Measurements from ENCODE around the gene RGL2. TPM values are rescaled to one million over a fixed set of nuclear protein-coding genes. Genes with fewer than 3 reads are reported as not detected.
A peak's percentile ranks its signal among the peaks of the same experiment; 100 is the strongest.

Gene RGL2
- total and polyA plus RNA-seq, 7 experiments from 2014 or later, result 4.1 to 76.8 (median 54.8) TPM

DNA sequence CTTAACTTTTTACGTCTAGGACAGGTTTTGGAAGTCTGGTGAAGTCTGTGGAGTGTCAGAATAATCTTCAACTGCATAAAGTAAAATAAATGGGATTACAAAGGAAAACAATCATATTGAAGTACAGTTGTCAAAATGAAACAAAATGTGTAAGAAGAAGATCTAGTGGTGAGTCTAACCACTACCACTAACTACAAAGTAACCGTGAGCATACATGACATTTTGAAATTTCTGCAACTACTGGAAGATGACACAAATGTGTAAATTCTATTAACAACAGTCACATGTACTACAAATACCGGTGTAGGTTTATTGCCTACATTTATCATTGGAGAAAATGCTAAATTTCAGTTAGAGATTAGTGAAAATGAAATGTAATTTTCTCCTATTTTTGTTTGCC, 56.8 kb downstream of the RGL2 start:
- CTCF ChIA-PET, result no interaction called here

More for the DNA sequence above, 56.8 kb downstream of the RGL2 start:
- Histone ChIP-seq H3K4me3 (ENCODE audit: low read length) (no peak overlapping the region), H3K36me3 (ENCODE audit: control insufficient read depth in 2 of 3, insufficient read depth in 3 of 3, low read length in 3 of 3) (no peaks in the 10 kb centered on the region), H3K27me3 (ENCODE audit: control insufficient read depth in 2 of 2, insufficient read depth in 2 of 2, low read length in 2 of 2) (no peaks in the 10 kb centered on the region), H3K4me1 (ENCODE audit: control insufficient read depth in 2 of 2, insufficient read depth in 2 of 2, low read length in 2 of 2) (no peaks in the 10 kb centered on the region), H3K9me3 (ENCODE audit: control insufficient read depth in 2 of 3, low read length in 3 of 3) (no peaks in the 10 kb centered on the region), H3K27ac (ENCODE audit: low read depth, low read length) (no peak overlapping the region)
- Mint-ChIP-seq H3K4me1 (peaks cover 2 to 11% (median 7%) of the 10 kb centered on the region in 7 donors), H3K9me3 (no peaks in the 10 kb centered on the region), H3K36me3 (no peaks in the 10 kb centered on the region), H3K27me3 (peaks cover 0 to 38% (median 5%) of the 10 kb centered on the region in 5 donors), H3K27ac (peak overlapping the region in 4 of 9 donors; percentile 8 to 67 (median 17)), H3K4me3 (peak overlapping the region in 6 of 10 donors; percentile 6 to 49 (median 28))
- intact Hi-C loops (cut with micrococcal nuclease), result no loop called here
- POLR2A ChIA-PET, result no interaction called here
- ATAC-seq, result no peak
- DNase-seq, result peak in 2 of 9 donors; percentile 7 to 11

Small RNAs within 50 kb of the gene (microRNA-seq; reads per million reads assigned to microRNA genes)
- gene MIR6834 (ENCODE audit: borderline microRNAs expressed), result not detected
- gene MIR6873 (ENCODE audit: borderline microRNAs expressed), result not detected

Other genes starting within 250 kb of the RGL2 start
- 100 to 1,000 TPM in 2 of 5 experiments, 10 to 100 TPM in 3; 20.2 to 295 (median 45.6) TPM for gene HLA-DPA1, start 225.3 kb downstream of the RGL2 start, total RNA-seq
- 10 to 100 TPM; 21.1 to 67.0 TPM for gene HLA-DPA1, start 225.3 kb downstream of the RGL2 start, polyA plus RNA-seq
- gene HLA-DPB1, start 223.0 kb downstream of the RGL2 start, total RNA-seq, result 100 to 1,000 TPM in 1 of 5 experiments, 10 to 100 TPM in 4; 13.7 to 308 (median 43.3) TPM
- 10 to 100 TPM; 24.9 to 87.6 TPM for gene HLA-DPB1, start 223.0 kb downstream of the RGL2 start, polyA plus RNA-seq
- gene COL11A2, start 106.5 kb downstream of the RGL2 start, total RNA-seq, result 1 to 10 TPM in 3 of 5 experiments, under 1 TPM in 2; 0.51 to 3.5 (median 2.5) TPM
- gene COL11A2, start 106.5 kb downstream of the RGL2 start, polyA plus RNA-seq, result under 1 TPM in 1 of 2 donors, not detected in 1; 0.26 TPM
- 100 to 1,000 TPM in 1 of 5 experiments, 10 to 100 TPM in 4; 50.3 to 103 (median 76.2) TPM for gene RXRB, start 98.3 kb downstream of the RGL2 start, total RNA-seq
- 1 to 10 TPM; 7.6 to 9.4 TPM for gene RXRB, start 98.3 kb downstream of the RGL2 start, polyA plus RNA-seq
- 10 to 100 TPM; 19.1 to 51.9 (median 27.9) TPM for gene SLC39A7, start 98.1 kb downstream of the RGL2 start, total RNA-seq
- 10 to 100 TPM; 23.3 to 24.8 TPM for gene SLC39A7, start 98.1 kb downstream of the RGL2 start, polyA plus RNA-seq
- 10 to 100 TPM in 4 of 5 experiments, 1 to 10 TPM in 1; 9.7 to 19.5 (median 10.7) TPM for gene HSD17B8, start 94.3 kb downstream of the RGL2 start, total RNA-seq
- 10 to 100 TPM; 62.6 to 67.0 TPM for gene HSD17B8, start 94.3 kb downstream of the RGL2 start, polyA plus RNA-seq
- gene RING1, start 90.4 kb downstream of the RGL2 start, total RNA-seq, result 10 to 100 TPM; 36.2 to 47.2 (median 44.5) TPM
- 10 to 100 TPM in 1 of 2 donors, 1 to 10 TPM in 1; 9.5 to 10.4 TPM for gene RING1, start 90.4 kb downstream of the RGL2 start, polyA plus RNA-seq
- gene VPS52, start 27.1 kb downstream of the RGL2 start, total RNA-seq, result 100 to 1,000 TPM in 2 of 5 experiments, 10 to 100 TPM in 3; 74.3 to 110 (median 90.5) TPM
- gene VPS52, start 27.1 kb downstream of the RGL2 start, polyA plus RNA-seq, result 10 to 100 TPM; 15.5 to 26.8 TPM
- gene RPS18, start 26.9 kb downstream of the RGL2 start, total RNA-seq, result 1,000 to 10,000 TPM; 2,454 to 4,896 (median 3,431) TPM
- gene RPS18, start 26.9 kb downstream of the RGL2 start, polyA plus RNA-seq, result over 10,000 TPM in 1 of 2 donors, 1,000 to 10,000 TPM in 1; 8,513 to 10,735 TPM
- 10 to 100 TPM; 12.9 to 48.0 (median 18.2) TPM for gene B3GALT4, start 21.8 kb downstream of the RGL2 start, total RNA-seq
- gene B3GALT4, start 21.8 kb downstream of the RGL2 start, polyA plus RNA-seq, result 10 to 100 TPM; 18.9 to 27.3 TPM
- gene WDR46, start 9.7 kb downstream of the RGL2 start, total RNA-seq, result 10 to 100 TPM; 25.3 to 62.7 (median 52.7) TPM
- 10 to 100 TPM; 55.2 to 82.9 TPM for gene WDR46, start 9.7 kb downstream of the RGL2 start, polyA plus RNA-seq
- gene PFDN6, start 9.3 kb downstream of the RGL2 start, total RNA-seq, result 10 to 100 TPM; 14.6 to 73.2 (median 35.5) TPM
- gene PFDN6, start 9.3 kb downstream of the RGL2 start, polyA plus RNA-seq, result 10 to 100 TPM; 26.5 to 36.3 TPM
- 100 to 1,000 TPM; 196 to 386 (median 240) TPM for gene TAPBP, start 15.1 kb upstream of the RGL2 start, total RNA-seq
- gene TAPBP, start 15.1 kb upstream of the RGL2 start, polyA plus RNA-seq, result 100 to 1,000 TPM; 296 to 334 TPM
- 10 to 100 TPM; 15.5 to 30.1 (median 20.5) TPM for gene ZBTB22, start 18.8 kb upstream of the RGL2 start, total RNA-seq
- 10 to 100 TPM; 15.6 TPM for gene ZBTB22, start 18.8 kb upstream of the RGL2 start, polyA plus RNA-seq
- gene DAXX, start 24.0 kb upstream of the RGL2 start, total RNA-seq, result 10 to 100 TPM; 36.4 to 81.6 (median 79.6) TPM
- gene DAXX, start 24.0 kb upstream of the RGL2 start, polyA plus RNA-seq, result 100 to 1,000 TPM in 1 of 2 donors, 10 to 100 TPM in 1; 69.4 to 133 TPM
- 10 to 100 TPM in 1 of 5 experiments, 1 to 10 TPM in 3, under 1 TPM in 1; 0.65 to 87.9 (median 1.6) TPM for gene KIFC1, start 92.9 kb upstream of the RGL2 start, total RNA-seq
- under 1 TPM; 0.18 to 0.92 TPM for gene KIFC1, start 92.9 kb upstream of the RGL2 start, polyA plus RNA-seq
- 100 to 1,000 TPM in 4 of 5 experiments, 10 to 100 TPM in 1; 37.8 to 356 (median 235) TPM for gene PHF1, start 112.1 kb upstream of the RGL2 start, total RNA-seq
- 10 to 100 TPM; 58.6 to 88.3 TPM for gene PHF1, start 112.1 kb upstream of the RGL2 start, polyA plus RNA-seq
- gene CUTA, start 119.2 kb upstream of the RGL2 start, total RNA-seq, result 100 to 1,000 TPM; 148 to 235 (median 158) TPM
- gene CUTA, start 119.2 kb upstream of the RGL2 start, polyA plus RNA-seq, result 100 to 1,000 TPM; 389 to 466 TPM
- gene SYNGAP1, start 121.1 kb upstream of the RGL2 start, total RNA-seq, result 10 to 100 TPM; 35.5 to 94.1 (median 57.9) TPM
- 1 to 10 TPM in 1 of 2 donors, under 1 TPM in 1; 0.48 to 2.3 TPM for gene SYNGAP1, start 121.1 kb upstream of the RGL2 start, polyA plus RNA-seq
- gene ZBTB9, start 155.6 kb upstream of the RGL2 start, total RNA-seq, result 10 to 100 TPM in 1 of 5 experiments, 1 to 10 TPM in 4; 3.3 to 14.0 (median 9.8) TPM
- 10 to 100 TPM in 1 of 2 donors, 1 to 10 TPM in 1; 6.9 to 15.2 TPM for gene ZBTB9, start 155.6 kb upstream of the RGL2 start, polyA plus RNA-seq